HepG2 (cell line): ENCODE data around the gene C20orf144. TPM values are rescaled to one million over a fixed set of nuclear protein-coding genes. Genes with fewer than 3 reads are reported as not detected.

ENCODE experiments used
- ARID4A ChIP-seq: sonication (generic); formaldehyde crosslinking; IDR thresholded peaks from 2 replicates; pipeline ENCODE4 v1.5.0; 2020; ENCODE audit warnings: mild to moderate bottlenecking, missing genetic modification reagents, borderline replicate concordance
- ERF ChIP-seq: IDR thresholded peaks from 2 replicates; pipeline ENCODE4 v1.6.1; 2018; ENCODE audit warnings: missing biosample characterization, missing genetic modification reagents
- ESRRA ChIP-seq: sonication (generic); formaldehyde crosslinking; IDR thresholded peaks from 2 replicates; pipeline ENCODE4 v1.5.1; 2020; ENCODE audit warnings: mild to moderate bottlenecking, low read depth, missing genetic modification reagents
- FOSL2 ChIP-seq: sonication (generic); formaldehyde crosslinking; IDR thresholded peaks from 2 replicates; pipeline ENCODE4 v1.4.0; 2020; ENCODE audit warnings: missing genetic modification reagents
- FOXK2 ChIP-seq: fragments of 450-650 bp; IDR thresholded peaks from 2 replicates; pipeline ENCODE4 v1.6.1; 2016
- GZF1 ChIP-seq: sonication (generic); formaldehyde crosslinking; IDR thresholded peaks from 2 replicates; pipeline ENCODE4 v1.5.1; 2020; ENCODE audit warnings: mild to moderate bottlenecking, missing genetic modification reagents
- MED13 ChIP-seq: sonication (generic); formaldehyde crosslinking; IDR thresholded peaks from 2 replicates; pipeline ENCODE4 v1.5.0; 2020; ENCODE audit warnings: missing genetic modification reagents
- MTA3 ChIP-seq: sonication (generic); formaldehyde crosslinking; IDR thresholded peaks from 2 replicates; pipeline ENCODE4 v1.4.0; 2020; ENCODE audit warnings: missing genetic modification reagents
- MTERF4 ChIP-seq: sonication (generic); formaldehyde crosslinking; IDR thresholded peaks from 2 replicates; pipeline ENCODE4 v1.8.0; 2023; ENCODE audit warnings: mild to moderate bottlenecking, missing genetic modification reagents
- NFIB ChIP-seq: sonication (generic); formaldehyde crosslinking; IDR thresholded peaks from 2 replicates; pipeline ENCODE4 v1.9.0; 2021; ENCODE audit warnings: missing genetic modification reagents, mild to moderate bottlenecking, borderline replicate concordance
- PHF20 ChIP-seq: sonication (generic); formaldehyde crosslinking; IDR thresholded peaks from 2 replicates; pipeline ENCODE4 v1.5.0; 2020; ENCODE audit warnings: mild to moderate bottlenecking, missing genetic modification reagents
- SNAPC2 ChIP-seq: sonication (generic); formaldehyde crosslinking; IDR thresholded peaks from 2 replicates; pipeline ENCODE4 v1.8.1; 2022; ENCODE audit warnings: mild to moderate bottlenecking, missing genetic modification reagents
- SOX13 ChIP-seq, 3 experiments: fragments of 450-650 bp in 1 of 3; sonication (generic) in 1 of 3; formaldehyde crosslinking in 1 of 3; IDR thresholded peaks in 2 of 3; conservative IDR thresholded peaks in 1 of 3; 2 replicates each; pipeline versions ENCODE4 v1.5.0 to v1.6.1; 2016 to 2020; ENCODE audit warnings: antibody characterized with exemption in 1 of 3, mild to moderate bottlenecking in 1 of 3, missing compliant biosample characterization in 1 of 3, missing genetic modification reagents in 1 of 3, moderate library complexity in 1 of 3
- TBP ChIP-seq: sonication (generic); formaldehyde crosslinking; IDR thresholded peaks from 2 replicates; pipeline ENCODE4 v1.5.0; 2020; ENCODE audit warnings: missing genetic modification reagents
- TRIM22 ChIP-seq: fragments of 450-650 bp; IDR thresholded peaks from 2 replicates; pipeline ENCODE4 v1.6.1; 2017
- ZC3H13 ChIP-seq: sonication (generic); formaldehyde crosslinking; IDR thresholded peaks from 2 replicates; pipeline ENCODE4 v1.8.1; 2023; ENCODE audit warnings: mild to moderate bottlenecking, missing genetic modification reagents, moderate library complexity
- ZNF224 ChIP-seq: sonication (generic); formaldehyde crosslinking; IDR thresholded peaks from 2 replicates; pipeline ENCODE4 v1.5.0; 2020; ENCODE audit warnings: mild to moderate bottlenecking, missing genetic modification reagents
- ZNF234 ChIP-seq: sonication (generic); formaldehyde crosslinking; conservative IDR thresholded peaks from 2 replicates; pipeline ENCODE4 v1.5.1; 2020; ENCODE audit warnings: mild to moderate bottlenecking, missing genetic modification reagents
- ZNF350 ChIP-seq: sonication (generic); formaldehyde crosslinking; IDR thresholded peaks from 2 replicates; pipeline ENCODE4 v1.4.0; 2020; ENCODE audit warnings: mild to moderate bottlenecking, low read depth, missing genetic modification reagents, borderline replicate concordance
- ZNF557 ChIP-seq: sonication (generic); formaldehyde crosslinking; IDR thresholded peaks from 2 replicates; pipeline ENCODE4 v1.4.0; 2020; ENCODE audit warnings: missing genetic modification reagents
- ZNF616 ChIP-seq: sonication (generic); formaldehyde crosslinking; IDR thresholded peaks from 2 replicates; pipeline ENCODE4 v1.5.0; 2020; ENCODE audit warnings: low read depth, mild to moderate bottlenecking, missing genetic modification reagents
- ZNF770 ChIP-seq: sonication (generic); formaldehyde crosslinking; IDR thresholded peaks from 2 replicates; pipeline ENCODE4 v1.5.0; 2020; ENCODE audit warnings: mild to moderate bottlenecking, missing genetic modification reagents
- ZNF788 ChIP-seq: sonication (generic); formaldehyde crosslinking; IDR thresholded peaks from 2 replicates; pipeline ENCODE4 v1.5.0; 2020; ENCODE audit warnings: mild to moderate bottlenecking, missing genetic modification reagents, borderline replicate concordance
- polyA plus RNA-seq, 8 experiments: library from polyadenylated mRNA; depleted of rRNA in 3 of 8; stranded (reverse) in 7 of 8; unstranded in 1 of 8; fragments of >200 nt; fragmentation: Illumina TruSeq in 4 of 8; extraction: Trizol in 4 of 8; gene quantifications; 2 replicates each; pipeline versions ENCODE4 v1.2.1 to v1.2.3, GENCODE V29; 2011 to 2016; ENCODE audit warnings: low read depth in 4 of 8, missing spikeins in 1 of 8, mixed read lengths in 1 of 8; ENCODE audit not compliant: insufficient read depth in 1 of 8
- total RNA-seq, 5 experiments: library from RNA; depleted of rRNA; stranded (reverse); fragments of >200 nt; fragmentation: Illumina TruSeq; extraction: Trizol; gene quantifications; 2 replicates each; pipeline ENCODE4 v1.2.3, GENCODE V29; 2016; ENCODE audit warnings: low read depth in 1 of 5

C20orf144 gene
- total and polyA plus RNA-seq, 2 of the 13 experiments (the other 11 are each of a cell fraction or from before 2014, with no cell fraction given): 0.09 to 0.16 TPM

GRCh38 chr20:33664762-33665144 lies 2.6 kb downstream of the C20orf144 start (continued):
- TF ChIP-seq ZC3H13 (CRISPR knock-in tag) (0 out of 2 replicates have a peak, but pooled peaks have one; percentile 15), NFIB (CRISPR knock-in tag) (0 out of 2 replicates have a peak, but pooled peaks have one; percentile 27), ERF (no peak), SOX13 (IDR thresholded peaks at IDR 0.05) (no peak), SOX13 (CRISPR knock-in tag; conservative IDR thresholded peaks at IDR 0.05 in 1 of 2, IDR thresholded peaks at IDR 0.05 in 1 of 2) (no peak), ZNF224 (CRISPR knock-in tag) (no peak), TRIM22 (no peak), ZNF788 (no peak), FOSL2 (CRISPR knock-in tag) (no peak), MED13 (CRISPR knock-in tag) (no peak), MTA3 (CRISPR knock-in tag) (no peak), FOXK2 (no peak), PHF20 (CRISPR knock-in tag) (no peak), TBP (CRISPR knock-in tag) (no peak), ESRRA (no peak), ZNF770 (no peak), ZNF557 (CRISPR knock-in tag) (no peak), ARID4A (no peak), MTERF4 (0 out of 2 replicates have a peak, but pooled peaks have one; percentile 57), SNAPC2 (CRISPR knock-in tag) (0 out of 2 replicates have a peak, but pooled peaks have one; percentile 29), ZNF234 (no peak), ZNF616 (no peak), GZF1 (no peak), ZNF350 (CRISPR knock-in tag) (0 out of 2 replicates have a peak, but pooled peaks have one; percentile 0)
